GM19239 (cell line): ENCODE results near the gene PLXNA4.

Source experiments
- DNase-seq: peaks from one replicate; pipeline ENCODE4 v3.0.0; 2011; ENCODE audit warnings: low spot score; ENCODE audit not compliant: insufficient read length
- FAIRE-seq: peaks from 2 replicates; lab custom pipeline; 2011; peaks lifted over from hg19 to GRCh38; lab: Jason Lieb, UNC

PLXNA4 gene

DNA sequence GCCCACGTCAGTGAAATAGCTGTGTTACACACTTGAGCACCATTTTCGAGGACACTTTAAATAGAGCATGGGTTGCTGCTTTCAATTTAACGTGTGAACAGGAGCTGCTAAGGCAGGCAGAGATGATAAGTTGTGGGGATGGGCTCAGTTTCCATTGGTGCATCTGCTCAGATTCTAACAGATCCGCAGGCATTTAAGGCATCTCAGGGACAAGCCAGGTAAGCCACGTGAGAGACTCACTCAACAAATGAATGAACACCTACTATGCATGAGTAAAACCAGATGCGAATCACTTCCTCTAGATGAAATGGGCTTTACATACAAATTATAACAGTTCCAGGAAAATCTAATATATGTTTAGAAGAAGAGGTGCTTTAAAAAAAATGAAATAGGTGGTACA, 34.6 kb downstream of the PLXNA4 start:
- DNase-seq (no peak), FAIRE-seq (no peak)

DNA sequence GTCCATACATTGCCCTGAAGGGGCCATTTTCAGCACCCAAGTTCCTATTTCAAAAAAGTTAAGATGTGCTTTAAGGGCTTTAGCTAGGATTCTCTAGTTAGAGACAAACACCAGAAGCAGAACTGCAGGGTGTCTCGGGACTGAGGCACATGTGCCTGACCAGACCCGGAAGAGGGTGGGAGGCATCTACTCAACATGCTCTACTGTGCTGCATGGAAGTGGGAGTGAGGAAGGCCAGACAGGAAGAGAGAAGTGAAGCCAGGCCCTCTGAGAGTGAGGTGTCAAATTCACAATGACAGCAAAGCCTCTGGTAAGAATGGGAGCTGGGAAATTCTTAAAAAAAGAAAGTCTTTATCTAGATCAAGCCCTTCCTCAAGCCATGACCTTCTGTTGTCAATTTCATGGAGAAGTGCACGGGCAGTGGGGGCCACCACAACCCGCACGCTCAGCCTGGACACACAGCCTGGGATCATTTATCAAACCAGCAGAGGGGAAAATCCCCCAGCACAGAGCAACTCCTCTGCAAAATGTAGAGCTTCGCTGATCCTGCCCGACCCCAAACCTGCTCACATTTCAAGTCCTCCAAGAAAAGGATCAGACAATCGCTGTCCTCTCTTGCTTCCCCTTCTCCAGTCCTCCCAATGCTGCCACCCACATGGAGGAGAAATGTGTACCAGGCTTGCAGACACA, 38.7 kb downstream of the PLXNA4 start:
- DNase-seq: no peak
- FAIRE-seq: no peak

DNA sequence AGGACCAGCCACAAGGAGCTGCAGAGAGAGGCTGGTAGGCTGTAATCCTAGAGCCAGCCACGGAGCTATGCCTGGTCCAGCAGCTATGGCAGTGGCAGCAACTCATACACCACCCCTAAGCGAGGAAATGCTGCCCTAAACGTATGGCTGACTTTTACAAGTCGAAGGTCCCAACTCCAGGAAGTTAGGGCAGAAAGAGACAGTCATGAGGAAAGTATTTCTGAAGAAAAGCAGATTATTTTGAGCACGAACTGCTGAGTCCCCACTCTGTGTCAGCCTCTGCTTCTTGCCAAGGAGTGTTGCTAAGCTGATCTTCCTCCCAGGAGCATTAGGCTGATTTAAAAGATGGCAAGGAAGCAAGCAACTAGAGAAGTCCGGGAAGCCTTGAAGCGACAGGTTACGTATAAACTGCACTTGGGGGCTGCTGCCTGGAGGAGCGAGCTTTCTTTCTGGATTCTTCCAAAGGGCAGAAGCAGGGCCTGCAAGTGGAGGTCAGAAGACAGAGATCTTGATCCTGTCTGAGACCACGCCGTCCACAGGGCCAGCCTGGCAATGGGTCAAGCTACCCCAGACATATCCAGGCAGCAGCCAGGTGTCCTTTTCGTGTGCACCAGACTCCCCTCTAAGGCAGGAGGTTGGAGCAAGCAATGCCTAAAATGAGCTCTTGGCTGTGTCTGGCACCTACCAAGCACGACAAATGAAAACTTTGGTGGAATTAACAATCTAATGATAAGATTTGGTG, 39.4 kb downstream of the PLXNA4 start:
- FAIRE-seq (no peak), DNase-seq (no peak)

DNA sequence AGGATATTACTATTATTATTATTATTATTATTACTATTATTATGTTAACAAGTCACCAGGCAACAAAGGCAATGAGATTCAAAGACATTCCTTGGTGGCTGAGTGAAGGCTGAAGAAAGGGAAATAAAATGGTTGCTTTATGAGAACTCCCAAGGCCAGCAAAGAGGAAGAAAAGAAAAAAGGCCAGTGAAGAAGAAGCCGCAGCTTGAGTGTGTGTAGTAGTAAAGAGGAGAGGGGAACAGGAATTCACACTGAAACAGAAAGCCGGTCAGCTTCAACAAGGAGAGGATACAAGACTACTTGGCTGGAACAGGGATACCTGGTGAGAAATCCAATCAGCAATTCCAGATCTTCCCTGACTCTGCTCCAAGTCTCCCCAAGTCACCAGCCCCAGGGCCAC, 42.4 kb downstream of the PLXNA4 start:
- DNase-seq: no peak
- no peak for FAIRE-seq

DNA sequence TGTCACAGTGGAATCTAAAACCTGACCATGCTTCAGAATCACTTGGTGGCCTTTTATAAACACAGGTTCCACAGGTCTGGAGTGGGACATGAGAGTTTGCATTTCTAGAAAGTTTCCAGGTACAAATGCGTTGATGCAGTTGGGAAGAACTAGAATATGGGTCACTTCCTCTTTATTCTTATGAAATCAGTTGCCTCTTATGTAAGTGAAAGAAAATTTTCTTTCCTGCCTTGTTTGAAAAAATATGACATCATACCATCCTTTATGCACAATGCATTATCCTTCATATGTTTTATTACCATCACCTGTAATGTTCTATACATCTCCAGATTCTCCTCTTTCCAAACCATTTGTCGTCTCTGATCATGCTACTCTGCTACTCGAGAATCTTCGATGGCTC, 44.0 kb downstream of the PLXNA4 start:
- FAIRE-seq (no peak), DNase-seq (no peak)

DNA sequence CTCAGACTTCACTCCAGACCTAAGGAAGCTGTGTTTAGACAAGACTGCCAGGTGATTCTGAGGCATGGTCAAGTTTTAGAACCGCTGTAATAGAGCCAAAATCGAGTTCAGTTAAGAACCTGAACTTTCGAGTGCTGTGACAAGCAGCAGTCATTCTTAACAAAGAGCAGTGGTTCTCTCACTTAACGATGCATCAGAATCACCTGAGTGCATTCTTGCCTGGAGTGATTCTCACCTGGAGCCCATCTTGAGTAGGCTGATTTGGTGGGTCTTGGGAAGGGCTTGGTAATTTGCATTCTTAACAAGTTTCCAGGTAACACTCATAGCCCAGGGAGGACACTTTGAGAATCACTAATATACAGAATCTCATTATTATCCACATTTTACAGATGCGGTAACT, 44.7 kb downstream of the PLXNA4 start:
- DNase-seq: no peak
- FAIRE-seq: no peak

DNA sequence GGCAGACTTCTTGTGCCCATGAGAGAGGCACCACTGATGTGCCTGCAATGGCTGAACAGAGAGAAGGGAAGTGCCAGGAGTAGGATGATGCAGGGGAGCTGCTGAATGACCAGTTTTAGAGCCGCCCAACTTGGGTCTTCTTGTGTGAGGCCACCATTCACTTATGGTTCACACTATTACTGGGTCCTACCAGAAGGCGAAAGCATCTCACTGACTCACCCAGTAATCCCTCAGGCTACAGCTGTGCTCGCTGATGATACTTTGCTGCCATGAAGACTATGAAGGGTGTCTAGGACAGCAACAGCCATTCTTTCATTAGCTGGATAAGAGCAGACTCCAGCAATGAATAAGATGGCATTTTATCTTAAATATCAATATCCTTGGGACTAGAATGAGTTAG, 47.6 kb downstream of the PLXNA4 start:
- FAIRE-seq (no peak), DNase-seq (no peak)

DNA sequence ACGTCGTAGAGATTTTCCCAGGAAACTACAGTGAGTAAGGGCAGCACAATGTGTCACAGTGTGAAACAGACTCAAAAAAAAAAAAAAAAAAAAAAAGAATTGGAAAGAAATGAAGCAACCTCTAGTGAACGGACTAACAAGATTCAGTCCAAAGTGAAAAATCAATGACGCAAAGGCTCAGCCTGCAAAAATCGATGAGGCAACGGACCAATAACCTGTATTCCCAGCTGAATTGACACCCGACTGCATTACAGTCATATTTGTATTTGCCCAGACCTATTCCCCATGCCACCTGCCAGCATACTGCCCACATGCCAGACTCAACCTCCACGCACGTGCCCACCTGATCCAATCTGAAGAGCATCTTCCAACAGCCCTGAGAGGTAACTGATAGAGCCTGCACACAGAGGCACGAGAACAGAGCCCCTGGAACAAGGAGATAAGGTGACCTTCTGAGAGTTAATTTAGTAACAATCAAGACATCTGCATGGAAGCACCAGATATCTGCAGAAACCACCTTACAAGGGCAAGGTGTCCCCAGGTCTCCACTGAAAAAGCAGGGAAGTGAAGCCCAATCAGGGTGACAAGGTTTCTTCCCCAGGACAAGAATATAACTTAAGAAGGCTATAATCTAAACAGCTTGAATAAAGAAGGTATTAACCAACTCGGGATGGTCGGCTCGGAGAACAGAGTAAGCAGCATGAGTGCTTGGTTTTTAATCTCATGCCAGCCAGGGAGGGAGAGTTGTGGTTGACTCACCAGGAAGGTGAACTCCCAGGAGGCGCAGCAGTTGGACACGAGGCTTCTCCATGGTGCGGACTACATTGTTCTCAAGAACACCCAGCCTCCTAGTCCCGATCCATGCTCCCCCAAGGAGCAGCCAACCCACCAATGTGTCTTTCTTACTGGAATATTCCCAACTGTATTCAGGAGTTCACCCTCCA, 48.5 kb downstream of the PLXNA4 start:
- no peak for DNase-seq
- no peak for FAIRE-seq

DNA sequence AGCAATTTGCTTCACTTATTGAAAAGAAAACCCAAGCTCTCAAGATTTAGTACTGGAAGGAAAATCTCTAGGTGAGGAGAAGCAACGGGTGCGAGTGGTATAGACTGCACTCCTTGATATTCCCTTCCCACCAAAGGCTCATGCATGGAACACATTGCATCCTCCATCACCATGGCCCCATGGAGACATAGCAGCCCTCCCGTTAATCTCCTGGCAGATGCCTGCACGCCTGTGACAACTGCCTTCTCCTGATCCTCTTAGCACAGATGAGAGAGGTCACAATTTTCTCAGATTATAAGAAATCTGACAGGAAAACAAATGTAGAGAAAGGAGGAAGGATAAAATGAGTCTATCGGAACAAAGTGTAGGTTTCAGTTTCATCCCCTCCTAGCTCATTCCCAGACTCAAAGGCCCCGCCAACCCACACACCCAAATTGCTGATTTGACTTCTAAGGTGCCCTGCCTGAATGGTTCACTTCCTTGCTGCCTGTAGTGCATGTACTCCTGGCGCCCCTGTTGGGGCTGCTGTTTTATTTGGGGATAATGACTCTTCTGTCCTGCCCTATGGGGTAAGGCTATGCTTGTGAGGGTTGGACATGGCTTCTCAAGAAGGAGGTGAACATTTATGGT, 50.0 kb downstream of the PLXNA4 start:
- FAIRE-seq (no peak), DNase-seq (no peak)

DNA sequence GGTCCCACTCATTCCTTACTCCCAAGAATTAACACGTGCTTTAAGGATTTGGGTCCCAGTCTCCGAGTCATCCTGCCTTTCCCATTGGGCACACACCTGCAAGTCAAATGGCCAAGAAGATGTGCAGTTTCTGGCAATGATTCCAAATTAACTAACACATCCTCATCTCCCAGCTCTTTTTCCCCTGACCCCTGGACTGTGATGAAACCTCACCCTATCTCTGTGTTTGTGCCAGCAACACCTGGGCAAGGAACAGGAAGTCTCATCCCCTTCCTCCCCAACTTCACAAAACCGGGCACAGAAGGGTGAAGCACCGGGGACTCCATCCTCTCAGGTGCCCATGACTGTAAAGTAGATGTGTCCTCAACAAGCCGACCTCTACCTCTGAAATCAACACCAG, 54.8 kb downstream of the PLXNA4 start:
- DNase-seq (no peak), FAIRE-seq (no peak)

DNA sequence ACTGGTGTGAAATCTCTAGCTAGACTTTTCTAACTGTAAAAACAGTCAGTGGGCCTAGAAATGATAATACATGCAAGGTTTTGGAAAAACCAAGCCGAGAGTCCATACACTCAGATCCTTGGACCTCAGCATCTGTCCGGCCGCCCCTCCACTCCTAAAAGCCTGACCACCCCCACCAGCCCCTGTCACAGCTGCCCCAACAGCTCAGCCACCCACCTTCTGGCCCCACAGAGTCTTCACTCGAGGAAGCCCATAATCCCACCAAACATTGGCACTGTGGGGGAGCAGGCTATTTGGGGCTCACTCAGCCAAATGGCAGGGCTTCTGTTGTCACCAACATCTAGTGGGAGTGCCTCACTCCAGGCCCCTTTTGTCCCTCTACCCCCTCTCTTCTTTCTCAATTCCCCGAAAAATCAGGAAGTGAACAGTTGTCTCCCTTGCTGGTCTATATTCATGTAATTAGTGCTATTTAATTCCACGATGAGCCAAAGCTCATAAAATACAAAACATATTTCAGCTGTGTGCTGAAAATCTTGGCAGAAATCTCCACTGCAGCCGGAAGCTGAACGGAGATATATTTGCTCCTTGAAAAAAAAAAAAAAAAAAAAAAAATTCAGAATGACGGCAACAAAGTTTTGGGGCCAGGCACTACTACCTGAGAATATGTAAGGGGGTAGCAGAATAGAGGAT, 55.5 kb downstream of the PLXNA4 start:
- no peak for FAIRE-seq
- DNase-seq: no peak

DNA sequence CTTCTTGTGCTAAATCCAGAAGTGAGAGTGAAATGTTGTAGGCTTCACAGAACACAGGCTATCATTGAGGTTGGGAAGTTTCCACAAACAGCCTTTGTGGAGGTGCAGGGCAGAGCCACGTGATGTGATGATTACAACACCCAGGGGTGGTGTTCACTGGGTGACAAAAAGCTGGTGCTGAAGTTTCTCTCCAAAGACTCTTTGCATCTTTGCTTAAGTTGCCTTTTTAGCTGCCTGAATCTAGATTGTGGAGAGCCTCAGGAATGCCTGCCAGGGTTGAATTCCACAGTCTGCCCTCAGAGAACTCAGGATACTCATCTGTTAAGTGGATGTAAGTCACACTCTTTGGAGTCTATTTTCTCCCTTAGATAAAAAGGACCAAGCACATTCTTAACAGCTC, 56.3 kb downstream of the PLXNA4 start:
- no peak for DNase-seq
- FAIRE-seq: no peak

DNA sequence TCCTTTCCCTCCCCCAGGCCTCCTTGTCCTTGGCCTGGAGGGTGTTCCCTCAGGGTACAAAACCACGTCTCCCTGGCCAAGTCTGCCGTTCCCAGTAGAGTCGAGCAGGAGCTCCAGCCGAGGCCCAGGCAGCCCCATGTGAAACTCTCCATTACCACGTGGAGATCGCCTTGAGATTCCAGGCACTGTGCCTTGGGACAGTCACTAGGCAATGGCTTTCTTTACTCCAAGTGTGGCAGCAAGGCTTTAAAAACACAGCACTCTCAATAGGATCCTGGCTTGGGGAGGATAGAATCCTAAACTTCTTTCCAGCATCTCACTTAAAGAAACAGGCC, 57.5 kb downstream of the PLXNA4 start:
- DNase-seq (no peak), FAIRE-seq (no peak)

DNA sequence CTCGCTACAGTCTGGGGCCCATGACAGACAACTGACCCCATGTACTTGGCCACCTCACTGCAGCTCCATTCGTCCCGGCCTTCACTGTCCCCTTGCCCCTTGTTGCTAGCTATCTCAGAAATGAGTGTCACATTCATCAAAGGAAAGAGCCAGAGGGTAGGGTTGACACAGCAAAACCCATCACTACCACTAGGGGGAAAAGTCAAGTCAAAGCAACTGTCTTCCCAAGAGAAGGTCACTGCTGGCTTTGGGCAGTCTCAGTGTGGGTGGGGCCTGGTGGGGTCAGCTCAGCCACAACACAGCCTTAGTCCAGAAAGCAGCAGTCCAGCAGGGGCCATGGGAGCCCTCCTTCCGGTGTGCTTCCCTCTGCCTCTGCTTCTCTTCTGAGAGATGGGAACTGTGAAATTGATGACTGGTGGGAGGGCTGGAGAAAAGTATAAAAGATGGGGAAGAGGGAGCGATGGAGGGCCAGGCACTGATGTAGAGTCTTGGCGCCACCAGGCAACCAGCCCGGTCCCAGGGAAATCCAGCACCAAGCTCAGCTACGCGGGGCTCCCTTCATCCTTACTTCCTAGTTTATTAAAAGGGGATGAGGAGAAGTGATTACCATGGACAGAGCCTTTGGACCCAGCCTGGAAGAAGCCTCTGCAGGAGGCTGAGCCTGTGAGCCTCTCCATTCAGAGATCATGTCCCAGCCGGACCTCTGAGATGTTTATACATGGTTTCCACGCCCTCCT, 58.0 kb downstream of the PLXNA4 start:
- DNase-seq (peak; percentile 23), FAIRE-seq (no peak)

DNA sequence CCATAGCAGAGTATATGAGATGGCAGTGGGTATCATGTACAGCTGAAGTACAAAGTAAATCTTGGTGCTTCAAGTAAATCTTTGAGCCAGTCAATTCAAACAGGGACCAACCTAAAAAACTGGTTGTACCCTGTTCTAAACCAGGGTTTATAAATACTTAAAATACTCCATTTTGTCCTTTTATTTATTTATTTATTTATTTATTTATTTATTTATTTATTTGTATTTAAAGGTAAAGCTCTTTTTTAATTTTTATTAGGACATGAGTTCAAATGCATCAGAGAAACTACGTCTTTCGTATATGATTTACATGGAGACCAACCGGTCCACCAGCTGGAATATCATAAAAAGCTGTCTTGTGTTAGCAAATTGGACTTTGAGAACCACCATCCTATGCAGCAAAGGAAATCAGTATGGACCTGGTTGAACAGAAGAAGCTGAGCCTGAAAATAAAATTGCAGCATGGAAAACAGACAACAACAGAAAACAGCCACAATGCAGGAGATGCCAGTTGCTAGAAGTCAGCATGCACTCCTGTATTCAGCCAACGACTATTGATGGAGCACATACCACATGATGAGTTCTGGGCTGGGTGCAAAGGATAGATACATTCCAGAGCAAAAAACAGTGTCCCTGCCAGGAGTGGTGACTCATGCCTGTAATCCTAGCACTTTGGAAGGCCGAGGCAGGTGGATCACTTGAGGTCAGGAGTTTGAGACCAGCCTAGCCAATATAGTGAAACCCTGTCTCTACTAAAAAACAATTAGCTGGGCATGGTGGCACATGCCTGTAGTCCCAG, 60.0 kb downstream of the PLXNA4 start:
- FAIRE-seq (no peak), DNase-seq (no peak)

DNA sequence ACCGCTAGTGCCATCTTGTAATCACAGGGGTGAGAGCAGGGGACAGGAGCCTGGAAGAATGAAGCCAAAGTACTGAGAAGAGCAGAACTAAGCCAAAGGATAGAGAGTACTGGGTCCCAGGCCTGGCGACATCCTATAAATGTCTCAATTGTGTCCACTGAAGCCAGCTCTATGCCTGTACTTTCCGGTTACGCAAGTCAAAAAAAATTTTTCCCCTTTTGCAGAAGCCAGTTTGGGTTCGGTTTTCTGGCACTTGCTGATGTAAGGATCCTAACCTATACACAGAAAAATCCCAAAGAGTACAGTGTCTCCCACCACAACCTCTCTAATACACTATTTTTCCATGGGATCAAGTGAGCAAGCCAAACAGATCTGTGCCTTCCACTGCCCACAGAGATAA, 61.1 kb downstream of the PLXNA4 start:
- DNase-seq: no peak
- FAIRE-seq: no peak

DNA sequence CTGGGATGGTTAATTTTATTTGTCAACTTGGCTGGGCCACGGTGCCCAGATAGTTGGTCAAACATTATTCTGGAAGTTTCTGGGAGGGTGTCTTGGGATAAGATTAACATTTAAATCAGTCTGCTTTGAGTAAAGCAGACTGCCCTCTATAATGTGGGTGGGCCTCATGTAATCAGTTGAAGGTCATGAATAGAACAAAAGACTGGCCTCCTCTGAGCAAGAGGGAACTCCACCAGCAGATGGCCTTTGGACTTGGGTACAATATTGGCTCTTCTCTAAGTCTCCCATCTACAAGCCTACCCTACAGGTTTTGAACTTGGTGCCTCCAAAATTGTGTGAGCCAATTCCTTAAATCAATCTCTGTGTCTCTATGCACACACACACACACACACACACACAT, 61.8 kb downstream of the PLXNA4 start:
- DNase-seq (no peak), FAIRE-seq (no peak)

DNA sequence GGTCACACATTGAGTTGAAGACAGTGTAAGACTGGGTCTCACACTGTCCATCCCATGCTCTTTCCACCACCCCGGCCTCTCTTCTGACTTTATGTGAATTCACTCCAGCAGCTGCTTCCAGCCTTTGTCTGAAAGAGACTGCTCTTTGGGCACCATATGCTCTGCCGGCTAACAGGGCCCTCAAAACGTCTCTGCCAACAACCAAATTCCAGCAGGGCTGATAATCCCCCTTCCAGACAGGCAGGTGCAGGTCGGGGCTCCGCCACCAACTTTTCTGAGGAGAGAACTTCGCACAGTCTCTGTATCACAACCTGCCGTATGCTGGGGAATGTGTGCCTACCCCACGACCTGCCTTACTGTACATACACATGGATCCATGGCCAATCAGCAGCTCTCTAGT, 64.3 kb downstream of the PLXNA4 start:
- FAIRE-seq: no peak
- no peak for DNase-seq

DNA sequence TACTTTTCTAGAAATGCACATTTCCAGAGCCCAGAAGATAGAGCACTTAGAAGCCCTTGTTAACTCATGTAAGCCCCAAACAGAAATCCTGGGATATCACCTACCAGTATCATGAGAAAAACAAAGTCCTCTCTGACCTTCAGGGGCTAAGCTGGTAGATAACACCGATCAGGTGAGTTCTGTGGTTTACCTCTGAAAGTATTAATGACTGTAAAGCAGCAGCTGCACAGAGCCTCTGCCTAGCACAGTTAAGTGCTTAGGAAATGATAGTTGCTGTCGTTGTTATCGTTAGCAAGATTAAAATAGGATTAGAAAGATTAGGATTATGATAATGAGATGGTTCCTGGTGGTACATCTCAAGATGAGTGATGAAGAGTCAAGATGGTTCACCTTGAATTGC, 64.9 kb downstream of the PLXNA4 start:
- no peak for FAIRE-seq
- DNase-seq: no peak
